A673 (cell line): ENCODE measurements around the gene SMARCA4.

Experiments
- EZH2 ChIP-seq: fragments of 200-600 bp; sonication (generic); IDR thresholded peaks from 2 replicates; pipeline ENCODE4 v1.6.1; 2017; ENCODE audit warnings: borderline replicate concordance, low read depth, mild to moderate bottlenecking, mixed read lengths, antibody characterized with exemption, low read length; ENCODE audit not compliant: poor library complexity, severe bottlenecking
- TF ChIP-seq, protein P1 (sequence below): fragments of 300-800, 200-600 bp; sonication (generic); conservative IDR thresholded peaks from 2 replicates; pipeline ENCODE4 v1.5.1; 2017; ENCODE audit warnings: low read depth, mild to moderate bottlenecking, antibody characterized with exemption, low read length, moderate library complexity, mixed read lengths

DNA sequence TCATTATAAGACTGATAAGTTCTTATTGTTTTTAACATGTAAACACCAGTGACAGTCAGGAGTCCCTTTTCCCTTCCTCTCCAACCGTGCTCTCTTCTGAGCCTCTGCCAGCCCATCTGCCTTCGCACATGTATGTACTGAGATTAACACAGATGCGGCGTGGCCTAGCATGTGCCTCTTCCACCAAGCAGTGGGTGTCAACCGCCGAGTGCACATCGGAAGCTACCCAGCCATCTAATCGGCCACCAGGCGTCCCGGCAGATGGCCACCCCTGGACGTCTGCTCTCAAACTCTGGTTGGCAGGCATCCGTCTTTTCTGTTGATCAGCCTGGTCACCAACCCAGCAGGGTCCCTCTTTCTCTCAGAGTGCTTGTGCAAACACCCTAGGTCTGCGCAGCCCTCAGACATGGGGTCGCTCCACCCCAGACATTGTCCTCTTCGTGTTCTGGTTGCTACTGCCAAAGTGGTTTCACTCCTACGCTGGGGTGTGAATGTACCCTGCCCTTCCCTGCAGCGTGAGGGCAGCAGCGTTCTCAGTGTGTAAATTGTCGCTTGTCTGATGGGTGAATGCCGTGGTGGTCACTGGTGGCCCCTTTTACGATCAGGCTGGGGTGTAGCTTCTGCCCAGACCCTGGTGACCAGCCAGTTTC is 70.7 kb downstream of the SMARCA4 start:
- TF ChIP-seq, protein P1, sequence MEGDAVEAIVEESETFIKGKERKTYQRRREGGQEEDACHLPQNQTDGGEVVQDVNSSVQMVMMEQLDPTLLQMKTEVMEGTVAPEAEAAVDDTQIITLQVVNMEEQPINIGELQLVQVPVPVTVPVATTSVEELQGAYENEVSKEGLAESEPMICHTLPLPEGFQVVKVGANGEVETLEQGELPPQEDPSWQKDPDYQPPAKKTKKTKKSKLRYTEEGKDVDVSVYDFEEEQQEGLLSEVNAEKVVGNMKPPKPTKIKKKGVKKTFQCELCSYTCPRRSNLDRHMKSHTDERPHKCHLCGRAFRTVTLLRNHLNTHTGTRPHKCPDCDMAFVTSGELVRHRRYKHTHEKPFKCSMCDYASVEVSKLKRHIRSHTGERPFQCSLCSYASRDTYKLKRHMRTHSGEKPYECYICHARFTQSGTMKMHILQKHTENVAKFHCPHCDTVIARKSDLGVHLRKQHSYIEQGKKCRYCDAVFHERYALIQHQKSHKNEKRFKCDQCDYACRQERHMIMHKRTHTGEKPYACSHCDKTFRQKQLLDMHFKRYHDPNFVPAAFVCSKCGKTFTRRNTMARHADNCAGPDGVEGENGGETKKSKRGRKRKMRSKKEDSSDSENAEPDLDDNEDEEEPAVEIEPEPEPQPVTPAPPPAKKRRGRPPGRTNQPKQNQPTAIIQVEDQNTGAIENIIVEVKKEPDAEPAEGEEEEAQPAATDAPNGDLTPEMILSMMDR: no peak
- TF ChIP-seq EZH2: no peak
